Muscle layer of colon (tissue), 2 donors: Measurements from ENCODE around the gene PHPT1.
"Not testable (repeated sequence)": the region's sequence is repeated elsewhere in the genome, so short reads cannot be mapped to it uniquely, and the experiment has no call there.

Experiments
- H3K27ac ChIP-seq: one replicate; pipeline ENCODE4 v1.7.0; 2013; ENCODE audit warnings: low read depth, mild to moderate bottlenecking, low read length, moderate library complexity
- H3K27me3 ChIP-seq, 2 donors: one replicate each; pipeline ENCODE4 v1.7.0; 2013; ENCODE audit warnings: low read length in 2 of 2, mild to moderate bottlenecking in 2 of 2; ENCODE audit not compliant: insufficient read depth in 2 of 2, control insufficient read depth in 1 of 2
- H3K36me3 ChIP-seq: one replicate; pipeline ENCODE4 v1.7.0; 2013; ENCODE audit warnings: mild to moderate bottlenecking, low read length; ENCODE audit not compliant: insufficient read depth
- H3K4me1 ChIP-seq: one replicate; pipeline ENCODE4 v1.7.0; 2013; ENCODE audit warnings: mild to moderate bottlenecking, low read length; ENCODE audit not compliant: insufficient read depth
- H3K4me3 ChIP-seq, 2 donors: one replicate each; pipeline ENCODE4 v1.7.0; 2013; ENCODE audit warnings: low read length in 2 of 2, low read depth in 1 of 2, mild to moderate bottlenecking in 1 of 2, moderate library complexity in 1 of 2
- H3K9ac ChIP-seq: one replicate; pipeline ENCODE4 v1.7.0; 2013; ENCODE audit warnings: low read length
- H3K9me3 ChIP-seq: one replicate; pipeline ENCODE4 v1.7.0; 2013; ENCODE audit warnings: mild to moderate bottlenecking, low read length
- donor health status: abdominal sarcoma.
- donor health status: Adenocarcinoma of cecum.

Gene PHPT1

GRCh38 chr9:136833381-136834048 lies 15.7 kb upstream of the PHPT1 start:
- H3K9me3 ChIP-seq, H3K27ac ChIP-seq, H3K4me3 ChIP-seq, H3K9ac ChIP-seq, H3K27me3 ChIP-seq, H3K4me1 ChIP-seq: not testable (repeated sequence)
- H3K36me3 ChIP-seq = peaks cover 27% of the 10 kb centered on the region

- Histone ChIP-seq H3K36me3 (peaks cover 13% of the 10 kb centered on the region), H3K27me3 (no peaks in the 10 kb centered on the region), H3K9me3 (no peaks in the 10 kb centered on the region), H3K27ac (no peak overlapping the region), H3K4me1 (no peaks in the 10 kb centered on the region), H3K4me3 (no peak overlapping the region), H3K9ac (no peak overlapping the region)
Measured at GRCh38 chr9:136835162-136835931, 13.9 kb upstream of the PHPT1 start.

- Histone ChIP-seq H3K9ac (no peak overlapping the region), H3K4me1 (no peaks in the 10 kb centered on the region), H3K36me3 (peaks cover 8% of the 10 kb centered on the region)
Measured at GRCh38 chr9:136835932-136836904, 13.0 kb upstream of the PHPT1 start.

GRCh38 chr9:136837146-136837855 lies 11.9 kb upstream of the PHPT1 start:
- Histone ChIP-seq H3K9ac (no peak overlapping the region), H3K9me3 (no peaks in the 10 kb centered on the region), H3K27me3 (no peaks in the 10 kb centered on the region), H3K4me3 (no peak overlapping the region), H3K4me1 (peaks cover 8% of the 10 kb centered on the region), H3K27ac (no peak overlapping the region), H3K36me3 (peaks cover 4% of the 10 kb centered on the region)

More at GRCh38 chr9:136835932-136836904, 13.0 kb upstream of the PHPT1 start:
- no peaks in the 10 kb centered on the region for H3K9me3 ChIP-seq
- H3K27me3 ChIP-seq = no peaks in the 10 kb centered on the region
- no peak overlapping the region for H3K27ac ChIP-seq
- H3K4me3 ChIP-seq = no peak overlapping the region

- H3K4me1 ChIP-seq = peaks cover 11% of the 10 kb centered on the region
- H3K9me3 ChIP-seq, H3K4me3 ChIP-seq, H3K27me3 ChIP-seq, H3K27ac ChIP-seq, H3K36me3 ChIP-seq, H3K9ac ChIP-seq: not testable (repeated sequence)
Measured at GRCh38 chr9:136837856-136838277, 11.3 kb upstream of the PHPT1 start.

- no peak overlapping the region for H3K27ac ChIP-seq
- H3K4me3 ChIP-seq = no peak overlapping the region
- H3K9me3 ChIP-seq = no peaks in the 10 kb centered on the region
- no peaks in the 10 kb centered on the region for H3K36me3 ChIP-seq
- H3K27me3 ChIP-seq = no peaks in the 10 kb centered on the region
- H3K9ac ChIP-seq = no peak overlapping the region
- H3K4me1 ChIP-seq = peaks cover 16% of the 10 kb centered on the region
Measured at GRCh38 chr9:136838314-136839228, 10.6 kb upstream of the PHPT1 start.

- peaks cover 16% of the 10 kb centered on the region for H3K4me1 ChIP-seq
Measured at GRCh38 chr9:136839229-136840139, 9.7 kb upstream of the PHPT1 start.

GRCh38 chr9:136840140-136840876 lies 8.9 kb upstream of the PHPT1 start:
- Histone ChIP-seq H3K27ac (no peak overlapping the region), H3K4me1 (peaks cover 16% of the 10 kb centered on the region), H3K9me3 (no peaks in the 10 kb centered on the region), H3K36me3 (no peaks in the 10 kb centered on the region), H3K27me3 (peaks cover 0 to 11% of the 10 kb centered on the region in 2 donors), H3K9ac (no peak overlapping the region), H3K4me3 (no peak overlapping the region)

More at GRCh38 chr9:136839229-136840139, 9.7 kb upstream of the PHPT1 start:
- Histone ChIP-seq H3K9me3 (no peaks in the 10 kb centered on the region), H3K9ac (no peak overlapping the region), H3K36me3 (no peaks in the 10 kb centered on the region), H3K4me3 (no peak overlapping the region), H3K27me3 (peaks cover 0 to 6% of the 10 kb centered on the region in 2 donors), H3K27ac (no peak overlapping the region)
